H1 (cell line): ENCODE results near the gene GGT7. TPM values are rescaled to one million over a fixed set of nuclear protein-coding genes. Genes with fewer than 3 reads are reported as not detected.
"Not testable (repeated sequence)": the region's sequence is repeated elsewhere in the genome, so short reads cannot be mapped to it uniquely, and the experiment has no call there.

Experiments used
- CTCF ChIA-PET: fragments of 300-600 bp; sonication (Branson Sonifier 250); formaldehyde crosslinking; loops from one replicate; lab custom pipeline; 2021; ENCODE audit not compliant: partially characterized antibody; lab: Charles Lee
- POLR2A ChIA-PET: fragments of 300-600 bp; sonication (Branson Sonifier 250); formaldehyde crosslinking; loops from one replicate; lab custom pipeline; 2021; ENCODE audit warnings: inconsistent platforms; ENCODE audit not compliant: partially characterized antibody; lab: Charles Lee
- DNase-seq, 2 experiments: peaks; one replicate each; pipeline versions ENCODE4 v3.0.0 to v3.0.0-alpha.2; 2010 to 2022; ENCODE audit warnings: low spot score in 2 of 2, low read depth in 1 of 2, mixed read lengths in 1 of 2
- FAIRE-seq: peaks from 2 replicates; lab custom pipeline; 2011; peaks lifted over from hg19 to GRCh38; lab: Jason Lieb, UNC
- H2AFZ ChIP-seq: 2 replicates; pipeline ENCODE4 v1.8.1; 2012; ENCODE audit warnings: low read length, inconsistent platforms
- H2AK5ac ChIP-seq: 2 replicates; pipeline ENCODE4 v1.6.1; 2013; ENCODE audit warnings: low read depth, low read length
- H2BK120ac ChIP-seq: replicated peaks from 2 replicates; pipeline ENCODE3; 2013; ENCODE audit warnings: low read depth, low read length, inconsistent platforms
- H2BK12ac ChIP-seq: 2 replicates; pipeline ENCODE4 v1.6.1; 2013; ENCODE audit warnings: low read depth, low read length
- H2BK15ac ChIP-seq: 2 replicates; pipeline ENCODE4 v1.6.1; 2013; ENCODE audit warnings: low read length
- H2BK20ac ChIP-seq: 2 replicates; pipeline ENCODE4 v1.6.1; 2013; ENCODE audit warnings: low read length
- H2BK5ac ChIP-seq: 2 replicates; pipeline ENCODE4 v1.6.1; 2013; ENCODE audit warnings: low read depth, low read length
- H3K14ac ChIP-seq: 2 replicates; pipeline ENCODE4 v1.6.1; 2013; ENCODE audit warnings: inconsistent platforms; ENCODE audit not compliant: insufficient read length
- H3K18ac ChIP-seq: 2 replicates; pipeline ENCODE4 v1.6.1; 2013; ENCODE audit warnings: low read length; ENCODE audit errors: extremely low read depth
- H3K23ac ChIP-seq: 2 replicates; pipeline ENCODE4 v1.6.1; 2013; ENCODE audit warnings: inconsistent platforms; ENCODE audit not compliant: insufficient read length
- H3K23me2 ChIP-seq: 2 replicates; pipeline ENCODE4 v1.6.1; 2013; ENCODE audit warnings: low read depth, low read length
- H3K27ac ChIP-seq: 2 replicates; pipeline ENCODE4 v1.6.1; 2011; ENCODE audit warnings: low read depth, low read length, inconsistent platforms
- H3K27me3 ChIP-seq, 4 experiments: replicated peaks in 1 of 4; 1 replicate in 1 of 4; 2 replicates in 3 of 4; pipeline versions ENCODE4 v1.6.1 to v1.8.1; 2011 to 2013; ENCODE audit warnings: low read length in 3 of 4, mild to moderate bottlenecking in 3 of 4, inconsistent platforms in 2 of 4, mixed read lengths in 2 of 4, moderate library complexity in 1 of 4; ENCODE audit not compliant: control insufficient read depth in 3 of 4, insufficient read depth in 3 of 4; ENCODE audit errors: extremely low read depth in 1 of 4
- H3K36me3 ChIP-seq, 4 experiments: 2 replicates each; pipeline versions ENCODE4 v1.6.1 to v1.8.1; 2011 to 2013; ENCODE audit warnings: mild to moderate bottlenecking in 4 of 4, low read length in 3 of 4, moderate library complexity in 2 of 4, control low read depth in 1 of 4, inconsistent platforms in 1 of 4; ENCODE audit not compliant: insufficient read depth in 4 of 4, control insufficient read depth in 2 of 4
- H3K4ac ChIP-seq: replicated peaks from 2 replicates; pipeline ENCODE3; 2013; ENCODE audit warnings: low read length, low read depth, mixed read lengths, inconsistent platforms; ENCODE audit not compliant: insufficient read length
- H3K4me1 ChIP-seq, 4 experiments: replicated peaks in 1 of 4; 1 replicate in 1 of 4; 2 replicates in 3 of 4; pipeline versions ENCODE4 v1.6.1 to v1.8.1; 2011 to 2013; ENCODE audit warnings: low read length in 3 of 4, inconsistent platforms in 2 of 4, mixed read lengths in 1 of 4; ENCODE audit not compliant: insufficient read depth in 4 of 4, control insufficient read depth in 3 of 4
- H3K4me2 ChIP-seq, 2 experiments: 2 replicates each; pipeline versions ENCODE4 v1.6.1 to v1.8.1; 2011 to 2013; ENCODE audit warnings: low read depth in 2 of 2, low read length in 2 of 2, control low read depth in 1 of 2, inconsistent platforms in 1 of 2, mild to moderate bottlenecking in 1 of 2; ENCODE audit not compliant: insufficient read depth in 1 of 2
- H3K4me3 ChIP-seq, 4 experiments: fragments of 200-600, 300-600 bp in 1 of 4; sonication (generic), shearing (Covaris generic), sonication (Bioruptor Twin) in 1 of 4; 2 replicates each; pipeline versions ENCODE4 v1.5.1 to v1.8.1; 2011 to 2016; ENCODE audit warnings: low read length in 4 of 4, low read depth in 3 of 4, control low read depth in 2 of 4, inconsistent platforms in 2 of 4, mild to moderate bottlenecking in 2 of 4, mixed read lengths in 1 of 4, moderate library complexity in 1 of 4; ENCODE audit not compliant: insufficient read depth in 2 of 4; ENCODE audit errors: extremely low read depth in 1 of 4
- H3K56ac ChIP-seq: replicated peaks from 2 replicates; pipeline ENCODE3; 2013; ENCODE audit warnings: low read depth, mild to moderate bottlenecking, mixed read lengths, low read length, inconsistent platforms; ENCODE audit not compliant: insufficient read length
- H3K79me1 ChIP-seq: 2 replicates; pipeline ENCODE4 v1.6.1; 2013; ENCODE audit warnings: low read depth, low read length, control low read depth
- H3K79me2 ChIP-seq, 2 experiments: 2 replicates each; pipeline versions ENCODE4 v1.6.1 to v1.8.1; 2012 to 2013; ENCODE audit warnings: low read length in 2 of 2, mild to moderate bottlenecking in 2 of 2, inconsistent platforms in 1 of 2; ENCODE audit not compliant: insufficient read depth in 2 of 2, control insufficient read depth in 1 of 2
- H3K9ac ChIP-seq, 4 experiments: replicated peaks in 1 of 4; 1 replicate in 1 of 4; 2 replicates in 3 of 4; pipeline versions ENCODE4 v1.6.1 to v1.8.1; 2011 to 2013; ENCODE audit warnings: low read depth in 3 of 4, low read length in 3 of 4, control low read depth in 2 of 4, mild to moderate bottlenecking in 2 of 4, moderate library complexity in 2 of 4, inconsistent platforms in 1 of 4; ENCODE audit errors: extremely low read depth in 1 of 4
- H3K9me3 ChIP-seq, 2 experiments: 2 replicates each; pipeline versions ENCODE4 v1.6.1 to v1.8.1; 2012 to 2013; ENCODE audit warnings: mild to moderate bottlenecking in 2 of 2, moderate library complexity in 2 of 2, control low read depth in 1 of 2, inconsistent platforms in 1 of 2, low read depth in 1 of 2, low read length in 1 of 2, mixed read lengths in 1 of 2; ENCODE audit not compliant: insufficient read depth in 2 of 2
- H4K20me1 ChIP-seq, 2 experiments: replicated peaks in 1 of 2; 2 replicates each; pipeline versions ENCODE3 to v1.8.1; 2011 to 2013; ENCODE audit warnings: inconsistent platforms in 2 of 2, low read length in 2 of 2, mild to moderate bottlenecking in 1 of 2; ENCODE audit not compliant: insufficient read depth in 2 of 2, control insufficient read depth in 1 of 2
- H4K5ac ChIP-seq: 2 replicates; pipeline ENCODE4 v1.6.1; 2013; ENCODE audit warnings: low read length, low read depth, mixed read lengths, inconsistent platforms; ENCODE audit not compliant: insufficient read length
- H4K8ac ChIP-seq: 2 replicates; pipeline ENCODE4 v1.8.0; 2013; ENCODE audit warnings: mild to moderate bottlenecking, moderate library complexity, low read length, inconsistent platforms; ENCODE audit not compliant: insufficient read depth; ENCODE audit errors: extremely low read depth
- H4K91ac ChIP-seq: replicated peaks from 2 replicates; pipeline ENCODE3; 2013; ENCODE audit warnings: low read length, mixed read lengths, inconsistent platforms; ENCODE audit not compliant: insufficient read length
- WGBS, 2 experiments: shearing (Covaris generic) in 1 of 2; methylation state at CpG; one replicate each; pipeline versions ENCODE4 v1.1.6 to v1.1.7; 2013 to 2015; ENCODE audit warnings: low lambda C conversion rate in 2 of 2, mixed read lengths in 2 of 2, inconsistent platforms in 1 of 2, low coverage in 1 of 2, missing lambda C conversion rate in 1 of 2; ENCODE audit not compliant: insufficient replicate concordance in 2 of 2, insufficient coverage in 1 of 2, insufficient read length in 1 of 2; ENCODE audit errors: extremely low coverage in 1 of 2, missing lambda C conversion rate in 1 of 2; 5-methylcytosine and 5-hydroxymethylcytosine counted together
- polyA plus RNA-seq, 7 experiments: library from polyadenylated mRNA; depleted of rRNA in 3 of 7; stranded (reverse) in 5 of 7; unstranded in 2 of 7; fragments of >200 nt in 5 of 7; fragments of 200-250 nt in 2 of 7; gene quantifications; 1 replicate in 5 of 7; 2 replicates in 1 of 7; 4 replicates in 1 of 7; pipeline versions ENCODE4 v1.2.1 to v1.2.3, GENCODE V29; 2011 to 2013; ENCODE audit warnings: missing spikeins in 2 of 7, mixed read lengths in 2 of 7
- total RNA-seq: library from RNA; stranded (reverse); fragmentation: NEBNext Ultra II Directional; extraction: Animal tissue kit (Norgen Biotek cat#: 25700); gene quantifications from 2 replicates; pipeline ENCODE4 v1.2.1, GENCODE V29; 2021

Gene GGT7
- total and polyA plus RNA-seq, 2 of the 8 experiments (the other 6 are each of a cell fraction or from before 2014, with no cell fraction given) = 20.2 to 25.5 TPM

GRCh38 chr20:34880971-34881370 is 8.3 kb upstream of the GGT7 start:
- H2BK5ac ChIP-seq, H4K20me1 ChIP-seq, H3K4me3 ChIP-seq, H3K9ac ChIP-seq, H3K9me3 ChIP-seq, H4K8ac ChIP-seq, H3K4me2 ChIP-seq, H4K5ac ChIP-seq, H3K23ac ChIP-seq, H3K23me2 ChIP-seq, H2BK12ac ChIP-seq, H3K4me1 ChIP-seq, H3K56ac ChIP-seq, H3K18ac ChIP-seq, H3K79me1 ChIP-seq, H2BK20ac ChIP-seq, H3K4ac ChIP-seq, FAIRE-seq, H3K27ac ChIP-seq, H2AK5ac ChIP-seq, DNase-seq, H2BK15ac ChIP-seq, H2AFZ ChIP-seq, H3K14ac ChIP-seq, H2BK120ac ChIP-seq, H3K79me2 ChIP-seq, H3K27me3 ChIP-seq, H4K91ac ChIP-seq, H3K36me3 ChIP-seq: not testable (repeated sequence)
- ChIA-PET CTCF (interaction anchor here (0.7 kb wide), 1 partner anchor 131 kb away, joined by 4 read pairs; no protein-coding TSS in a partner anchor), POLR2A (interaction anchor here (0.6 to 1.6 kb wide), 2 partner anchors 10 to 77 kb away, joined by 3 to 4 read pairs; no protein-coding TSS in a partner anchor)
- 81% methylated on average over 7 of the region's 7 CpGs; no CpG with 5 or more reads in 1 of the 2 experiments for WGBS, 2 experiments
